NCI-H2081 treated with DMSO at 0.1 percent for 48 hours (cell line): Measurements from ENCODE around the gene KDM1A.

Experiments used
- DNase-seq: peaks from one replicate; lab custom pipeline; 2025; lab: John Stamatoyannopoulos, UW

The KDM1A gene

DNA sequence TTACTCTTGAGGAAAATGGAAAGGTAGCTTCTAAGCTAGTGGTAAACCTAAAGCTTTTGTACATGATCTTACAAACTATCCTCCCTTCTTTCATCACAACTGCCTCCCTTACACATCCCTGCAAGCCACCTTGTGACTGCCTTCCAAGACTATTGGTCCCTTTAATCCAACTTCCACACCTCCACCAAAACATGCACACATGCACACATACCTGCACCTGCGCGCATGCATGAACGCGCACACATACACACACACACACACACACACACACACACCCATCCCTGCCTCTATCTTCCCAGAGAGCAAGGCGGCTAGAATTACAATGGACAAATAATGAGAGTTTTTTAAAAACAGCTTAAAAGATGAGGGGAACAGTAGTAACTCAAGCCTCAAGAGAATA is 91.1 kb downstream of the KDM1A start:
- DNase-seq = no peak

DNA sequence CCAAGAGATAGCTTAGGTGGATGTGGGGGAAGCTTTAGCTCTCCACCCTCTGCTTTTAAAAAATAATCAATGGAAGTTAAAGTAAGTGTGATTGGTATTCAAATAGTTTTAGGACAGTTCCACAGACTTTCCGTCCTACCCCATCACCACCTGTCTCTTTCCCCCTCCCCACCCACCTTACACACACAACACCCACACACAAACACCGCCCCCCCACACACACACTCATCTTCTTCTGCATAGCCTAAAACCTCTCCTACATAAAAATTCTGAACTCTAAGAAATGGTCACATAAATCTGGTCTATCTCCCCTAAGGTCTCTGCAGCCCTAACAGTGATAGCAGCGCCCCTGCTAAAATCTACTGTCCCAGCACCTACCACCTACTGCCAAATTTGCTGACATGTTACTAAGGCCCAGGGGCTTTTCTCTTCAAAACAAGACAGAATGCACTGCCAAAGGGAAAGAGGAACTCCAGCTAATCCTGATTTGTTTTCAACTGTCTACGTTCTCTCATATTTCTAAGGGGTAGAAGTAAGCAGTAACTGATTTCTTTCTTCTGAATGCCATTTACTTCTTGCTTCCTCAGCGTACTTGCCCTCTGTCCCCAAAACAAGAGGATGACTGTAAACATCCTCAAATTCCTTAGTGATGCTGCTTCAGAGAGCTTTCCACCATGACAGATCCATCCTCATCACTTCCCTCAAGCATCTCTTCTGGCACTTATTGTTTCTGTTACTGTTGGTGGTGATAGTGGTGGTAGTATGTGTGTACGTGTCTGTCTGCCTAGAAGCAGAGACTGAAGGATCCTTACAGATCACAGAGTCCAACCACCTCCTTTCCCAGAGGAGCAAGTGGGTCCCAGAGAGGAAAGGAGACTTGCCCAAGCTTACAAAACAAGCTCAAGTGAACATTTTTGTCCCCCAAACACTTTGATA is 92.6 kb downstream of the KDM1A start:
- DNase-seq = no peak

DNA sequence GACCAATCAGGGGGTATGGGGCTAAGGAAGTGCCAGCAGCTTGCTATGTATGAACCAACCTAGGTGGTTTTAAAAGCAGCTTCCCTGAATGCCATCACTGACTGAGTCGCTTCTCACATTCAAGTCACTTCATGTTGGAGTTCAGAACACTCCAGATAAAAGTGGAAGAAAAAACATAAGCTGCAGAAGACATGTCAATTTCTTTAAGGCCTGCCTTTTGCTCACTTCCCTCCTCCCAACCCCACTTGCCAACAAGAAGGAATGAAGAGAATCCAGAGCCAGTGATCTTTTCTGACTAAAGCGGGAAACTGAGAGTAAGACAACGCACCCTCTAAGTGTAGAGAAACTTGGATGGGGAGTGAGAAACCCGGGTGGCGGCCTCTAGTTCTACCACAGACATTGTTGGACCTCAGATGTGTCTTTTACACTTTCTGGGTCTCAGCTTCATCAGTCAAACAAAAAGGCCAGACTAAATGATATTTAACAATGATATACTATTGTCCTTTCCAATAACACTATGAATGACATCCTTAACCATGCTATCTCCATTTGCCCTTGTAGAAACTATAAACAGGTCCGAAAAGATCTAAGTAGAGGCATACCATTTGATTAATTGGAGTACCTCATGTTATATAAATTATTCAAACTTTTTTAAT is 95.3 kb downstream of the KDM1A start:
- no peak for DNase-seq

DNA sequence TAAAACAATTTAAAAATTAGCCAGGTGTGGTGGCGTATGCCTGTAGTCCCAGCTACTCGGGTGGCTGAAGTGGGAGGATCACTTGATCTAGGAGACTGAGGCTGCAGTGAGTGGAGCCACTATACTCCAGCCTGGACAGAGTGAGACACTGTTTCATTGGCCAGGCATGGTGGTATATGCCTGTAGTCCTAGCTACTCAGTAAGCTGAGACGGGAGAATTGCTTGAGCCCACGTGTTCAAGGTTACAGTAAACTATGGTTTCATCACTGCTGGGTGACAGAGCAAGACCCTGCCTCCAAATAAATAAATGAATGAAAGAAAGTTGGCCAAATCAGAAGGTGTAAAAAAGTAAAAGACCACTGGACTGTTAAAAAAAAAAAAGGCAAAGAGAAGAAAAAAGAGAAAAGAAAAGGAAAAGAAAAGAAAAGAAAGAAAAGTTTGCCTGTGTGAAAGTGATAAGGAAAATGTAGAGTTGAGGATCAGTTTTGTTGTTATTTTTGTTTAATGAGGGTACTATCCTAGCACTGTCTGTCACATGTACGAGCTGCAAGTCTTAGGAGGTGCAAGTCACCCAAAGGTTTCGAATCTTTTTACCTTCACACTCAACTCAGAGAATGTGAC is 97.1 kb downstream of the KDM1A start:
- DNase-seq = no peak

DNA sequence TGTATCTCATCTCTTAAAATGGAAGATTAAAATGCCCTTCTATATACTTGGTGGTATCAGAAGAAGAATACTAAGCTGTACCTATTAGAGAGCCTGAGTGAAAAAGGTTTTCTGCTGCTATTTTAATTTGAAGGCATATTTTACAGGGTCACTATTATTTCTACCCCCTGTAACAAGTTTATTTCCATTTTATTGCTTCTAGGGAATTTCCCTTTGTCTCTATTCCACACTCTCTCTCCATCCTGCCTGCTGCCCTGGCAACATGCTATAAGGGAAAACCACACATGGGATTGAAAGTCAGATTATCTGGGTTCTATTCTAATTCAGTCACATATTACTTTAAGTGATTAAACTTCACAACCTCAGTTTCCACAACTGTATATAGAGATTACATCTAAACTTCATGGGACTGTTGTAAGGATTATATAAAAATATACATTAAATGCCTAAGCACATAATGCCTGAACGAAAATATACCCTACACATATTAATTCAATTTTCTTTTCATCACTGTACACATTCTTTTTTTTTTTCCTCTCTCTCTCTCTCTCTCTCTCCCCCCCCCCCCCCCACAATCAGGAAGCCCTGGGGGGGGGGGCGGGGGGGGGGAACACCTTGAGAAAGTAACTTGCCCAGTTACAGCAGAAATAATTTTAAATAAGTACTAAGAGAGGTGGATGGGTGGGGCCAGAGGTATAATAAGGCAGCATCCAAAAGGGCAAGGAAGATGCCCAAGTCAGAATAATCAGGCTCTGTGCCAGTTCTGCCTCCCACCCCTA is 97.8 kb downstream of the KDM1A start:
- DNase-seq = no peak

DNA sequence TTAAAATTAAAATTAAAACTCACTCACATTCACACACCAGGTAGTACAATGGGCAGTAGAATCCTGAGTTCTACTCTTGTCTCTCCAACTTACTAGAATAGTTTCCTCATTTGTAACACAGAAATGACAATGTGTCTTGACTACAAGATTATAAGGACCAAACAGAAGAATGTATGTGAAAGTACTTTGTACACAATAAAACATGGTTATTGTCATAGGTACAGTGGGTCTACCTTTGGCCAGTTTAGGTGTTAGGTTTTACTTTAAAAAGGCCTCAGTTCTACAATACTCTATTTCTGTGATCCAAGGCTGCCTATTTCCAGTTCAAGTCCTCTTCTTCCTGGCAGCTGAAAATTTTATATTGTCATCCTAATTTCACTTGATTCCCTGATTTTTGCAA is 99.1 kb downstream of the KDM1A start:
- DNase-seq = no peak

DNA sequence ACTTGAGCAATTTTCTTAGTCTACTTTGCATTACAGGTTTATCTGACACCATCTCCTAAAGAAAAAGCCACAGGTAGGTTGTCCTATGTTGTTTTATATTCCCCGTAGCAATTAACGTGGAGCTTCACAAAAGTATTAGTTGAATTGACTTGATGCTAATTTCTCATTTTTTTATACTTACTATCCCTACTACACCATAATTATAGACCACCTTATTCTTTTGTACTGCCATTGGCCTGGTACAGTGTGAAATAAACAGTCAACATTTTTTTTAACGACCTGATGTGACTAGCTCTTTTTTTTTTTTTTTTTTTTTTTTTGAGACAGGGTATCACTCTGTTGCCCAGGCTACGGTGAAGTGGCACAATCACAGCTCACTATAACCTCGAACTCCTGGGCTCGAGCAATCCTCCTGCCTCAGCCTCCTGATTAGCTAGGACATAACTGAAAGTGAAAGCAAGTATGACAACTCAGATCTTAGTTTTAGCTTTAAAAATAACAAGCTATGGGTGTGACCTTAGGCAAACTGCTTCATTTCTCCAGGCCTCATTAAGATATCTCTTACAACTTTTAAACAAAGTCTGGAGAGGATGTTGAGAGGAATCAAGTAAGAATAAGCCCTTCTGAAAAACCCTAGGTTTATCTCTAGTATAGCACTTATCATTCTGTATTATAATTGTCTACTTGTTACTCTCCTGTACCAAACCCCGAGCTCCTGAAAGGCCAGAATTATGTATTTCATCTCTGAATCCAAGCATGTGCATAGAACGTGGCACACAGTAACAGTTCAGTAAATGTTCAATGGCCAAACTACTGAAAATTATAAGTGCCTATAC is 99.9 kb downstream of the KDM1A start:
- no peak for DNase-seq

DNA sequence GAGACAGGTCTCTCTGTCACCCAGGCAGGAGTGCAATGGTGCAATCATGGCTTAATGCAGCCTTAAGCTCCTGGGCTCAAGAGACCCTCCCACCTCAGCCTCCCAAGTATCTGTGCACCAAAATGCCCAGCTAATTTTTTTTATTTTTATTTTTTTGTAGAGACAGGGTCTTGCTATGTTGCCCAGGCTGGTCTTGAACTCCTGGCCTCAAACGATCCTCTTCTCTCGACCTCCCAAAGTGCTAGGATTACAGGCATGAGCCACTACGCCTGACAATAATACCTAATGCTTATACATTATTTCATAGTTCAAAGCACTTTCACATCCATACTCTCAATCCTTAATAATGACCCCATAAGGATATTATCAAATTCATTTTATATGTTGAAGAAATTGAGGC is 101.1 kb downstream of the KDM1A start:
- no peak for DNase-seq

DNA sequence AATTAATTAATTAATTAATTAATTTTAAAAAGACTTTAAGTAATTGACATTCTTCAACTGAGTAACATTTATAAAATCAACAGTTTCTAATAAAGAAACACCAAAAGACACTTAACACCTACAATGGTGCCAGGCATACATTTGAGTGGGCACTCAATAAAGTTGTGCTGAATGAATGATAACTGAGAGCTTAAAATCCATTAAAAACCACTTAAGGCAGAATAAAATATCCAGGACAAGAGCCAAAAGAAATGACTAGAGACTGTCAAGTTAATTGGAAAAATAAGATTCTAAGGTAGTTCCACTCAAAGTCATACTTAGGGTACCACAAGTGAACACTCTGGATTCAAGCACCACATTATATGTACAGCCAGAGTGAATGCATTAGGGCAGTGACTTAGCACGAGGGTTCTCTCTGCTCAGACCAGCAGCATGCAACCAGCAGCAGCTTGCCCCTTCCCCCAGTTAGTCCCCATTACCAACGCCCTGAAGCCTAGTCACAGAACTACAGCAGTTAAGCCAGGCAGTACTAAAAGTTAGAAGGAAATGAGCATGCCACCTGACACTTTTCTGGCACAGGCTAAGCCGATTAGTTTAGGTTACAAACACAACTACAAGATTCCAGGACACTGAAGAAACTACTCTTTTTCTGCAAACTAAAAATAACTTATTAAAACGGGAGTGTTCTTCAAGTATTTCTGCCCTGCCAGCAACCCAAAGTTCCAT is 102.9 kb downstream of the KDM1A start:
- no peak for DNase-seq

DNA sequence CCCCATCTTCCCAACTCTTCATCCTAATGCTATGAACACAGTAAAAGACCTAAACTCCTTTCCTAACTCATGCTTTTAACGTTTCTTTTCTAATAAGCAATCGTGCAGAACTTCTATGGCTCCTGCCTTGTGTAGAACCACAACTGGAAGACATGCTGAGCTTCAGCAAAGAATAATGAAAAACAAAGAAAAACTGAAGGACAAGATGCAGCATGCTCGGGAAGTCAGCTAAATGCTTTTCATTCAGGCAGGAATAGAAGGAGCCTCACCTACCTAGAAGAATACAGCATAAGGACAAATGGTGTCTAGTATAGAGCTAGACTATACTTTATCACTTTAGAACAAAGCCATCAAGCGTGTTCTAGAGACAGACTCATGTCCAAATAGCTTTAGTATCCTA is 103.5 kb downstream of the KDM1A start:
- DNase-seq = no peak

DNA sequence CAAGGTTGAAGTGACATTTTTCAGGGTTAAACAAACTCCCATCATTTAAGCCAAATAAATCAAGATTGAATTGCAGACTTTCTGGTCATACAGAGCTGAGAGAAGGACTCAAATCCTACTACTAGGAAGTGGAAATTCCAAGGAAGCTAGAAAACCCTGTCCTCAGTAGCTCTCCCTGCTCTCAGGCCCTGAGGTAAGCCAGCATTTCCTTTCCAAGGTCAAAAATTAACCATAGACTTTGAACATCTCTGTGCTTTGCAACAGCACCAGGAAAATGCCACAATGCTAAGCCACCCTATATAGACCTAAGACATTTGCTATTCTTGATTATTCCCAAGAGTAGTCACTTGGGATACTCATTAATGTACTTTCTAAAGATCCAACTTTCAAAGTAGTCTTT is 104.3 kb downstream of the KDM1A start:
- DNase-seq = no peak

DNA sequence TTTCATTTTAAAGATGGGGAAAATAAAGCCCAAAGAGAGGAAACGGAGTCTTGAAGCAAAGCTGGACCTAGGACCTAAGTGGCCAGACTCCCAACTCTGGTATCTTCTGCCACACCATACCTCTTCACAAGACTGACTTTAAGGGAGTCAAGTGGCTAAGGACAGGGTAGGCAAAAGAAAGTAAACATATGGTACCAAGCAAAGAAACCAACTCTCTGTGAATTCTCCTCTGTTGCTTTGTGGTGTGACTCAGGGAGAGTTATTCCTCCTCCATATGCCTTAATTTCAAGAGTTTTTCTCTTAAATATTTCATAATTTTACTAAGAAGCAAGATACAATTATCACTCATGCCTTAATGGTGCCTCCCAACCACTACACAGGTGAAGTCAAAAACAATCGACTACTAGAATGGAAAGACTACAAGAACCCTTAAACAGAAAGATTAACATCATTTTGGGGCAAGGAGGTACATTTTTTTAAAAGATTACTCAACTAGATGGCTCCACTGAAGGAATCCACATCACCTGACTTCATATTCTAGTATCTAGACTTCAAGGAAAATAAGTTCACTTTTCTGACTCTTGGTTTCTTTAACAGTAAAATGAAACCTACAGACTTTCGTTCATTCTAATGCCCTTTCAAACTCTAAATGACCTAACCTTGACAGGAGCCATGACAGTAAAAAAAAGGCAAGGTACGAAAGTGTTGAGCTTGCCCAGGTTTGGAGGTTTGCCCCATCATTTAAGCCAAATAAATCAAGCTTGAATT is 105.2 kb downstream of the KDM1A start:
- DNase-seq = no peak

DNA sequence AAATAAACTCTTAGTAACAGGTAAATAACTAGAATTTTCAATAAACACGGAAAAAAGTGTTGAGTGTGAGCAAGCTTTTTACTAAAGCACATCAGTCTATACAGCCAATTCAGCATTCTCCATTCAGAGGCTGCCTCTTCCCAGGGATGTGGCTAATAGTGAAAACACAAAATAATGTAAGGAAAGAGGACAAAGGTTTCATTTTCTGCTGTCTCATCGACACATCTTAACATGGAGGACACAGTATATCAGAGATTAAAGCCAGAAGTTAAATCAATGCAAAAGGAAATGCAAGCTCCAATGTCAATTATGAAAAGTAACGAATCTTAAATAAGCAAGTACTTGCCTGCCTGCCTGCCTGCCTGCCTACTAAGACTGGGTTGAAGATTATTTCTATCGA is 106.2 kb downstream of the KDM1A start:
- DNase-seq = no peak

DNA sequence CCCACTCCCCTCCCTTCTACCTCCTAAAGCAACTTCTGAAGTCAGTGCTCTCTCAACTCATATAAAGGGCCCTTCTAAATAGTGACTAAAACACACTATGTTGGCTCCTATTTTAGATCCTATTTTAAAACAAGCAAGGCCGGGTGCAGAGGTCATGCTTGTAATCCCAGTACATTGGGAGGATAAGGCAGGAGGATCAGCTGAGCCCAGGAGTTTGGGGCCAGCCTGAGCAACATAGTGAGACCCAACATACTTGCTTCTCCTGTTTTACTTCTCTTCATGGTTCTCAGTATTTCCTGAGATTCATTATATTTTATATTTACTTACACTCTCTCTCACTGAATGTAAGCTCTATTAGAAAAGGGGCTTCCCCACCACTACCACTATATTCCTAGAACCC is 106.9 kb downstream of the KDM1A start:
- no peak for DNase-seq

DNA sequence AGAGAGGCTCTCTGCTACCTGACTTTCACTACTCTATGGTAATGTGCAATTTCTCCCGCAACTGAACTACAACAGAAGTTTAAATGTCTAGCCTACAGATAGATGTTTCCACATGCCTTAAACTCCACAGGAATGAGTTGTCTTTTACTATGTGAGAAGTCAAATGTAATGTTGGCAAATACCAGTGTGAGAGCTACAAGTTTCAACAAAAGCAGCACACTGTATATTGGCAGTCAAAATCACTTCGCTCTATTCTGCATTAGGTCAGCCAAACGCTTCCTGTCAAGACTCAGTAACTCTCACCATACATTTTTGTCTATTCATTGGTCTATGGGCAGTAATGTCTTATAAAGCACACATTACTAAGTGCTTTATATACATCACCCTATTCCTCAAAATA is 107.5 kb downstream of the KDM1A start:
- DNase-seq = no peak

DNA sequence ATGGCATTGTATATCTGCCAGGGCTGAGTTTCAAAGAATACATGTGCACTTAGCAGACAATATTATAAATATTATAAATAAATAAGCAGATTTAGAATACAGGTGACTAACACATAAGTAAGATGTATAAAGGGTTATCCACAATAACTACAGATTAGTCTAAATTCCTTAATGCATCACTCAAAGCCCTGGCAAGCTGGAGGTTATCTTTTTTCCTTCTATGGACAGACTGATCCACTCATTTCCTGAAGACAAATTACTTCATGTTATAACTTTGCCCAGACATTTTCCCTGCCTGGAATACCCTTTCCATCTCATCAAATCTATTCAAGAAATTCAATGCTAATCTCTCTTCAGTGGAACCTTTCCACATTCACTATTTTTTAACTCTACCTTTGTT is 110.6 kb downstream of the KDM1A start:
- no peak for DNase-seq

DNA sequence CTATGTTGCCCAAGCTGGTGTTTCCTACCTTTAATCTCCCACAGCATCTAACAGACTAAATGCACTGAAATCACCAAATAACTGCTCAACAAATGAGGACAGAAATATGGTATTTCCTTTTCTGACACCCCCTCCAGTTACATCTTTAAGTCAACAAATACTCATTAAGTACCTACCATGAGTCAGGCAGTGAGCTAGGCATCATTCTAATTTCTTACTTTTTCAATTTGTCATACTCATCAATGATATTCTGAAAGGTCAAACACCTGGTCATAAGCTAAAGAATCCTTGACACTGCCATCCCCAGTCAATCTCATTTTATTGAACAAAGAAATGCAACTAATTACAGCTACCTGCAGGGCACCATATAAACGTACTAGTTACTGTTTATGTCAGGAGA is 112.8 kb downstream of the KDM1A start:
- DNase-seq = no peak
